H9 (cell line): Measurements from ENCODE around the gene WDR31. TPM values are rescaled to one million over a fixed set of nuclear protein-coding genes. Genes with fewer than 3 reads are reported as not detected.

Source experiments
- DNase-seq: peaks from one replicate; pipeline ENCODE4 v3.0.0-alpha.2; 2017
- H2AFZ ChIP-seq: one replicate; pipeline ENCODE4 v1.6.1; 2013; ENCODE audit warnings: mild to moderate bottlenecking, low read length, control low read depth, moderate library complexity
- H2AK5ac ChIP-seq: 2 replicates; pipeline ENCODE4 v1.6.1; 2013; ENCODE audit warnings: low read length, control low read depth, mixed read lengths; ENCODE audit not compliant: insufficient read length
- H2BK120ac ChIP-seq: one replicate; pipeline ENCODE4 v1.6.1; 2013; ENCODE audit warnings: low read depth, mild to moderate bottlenecking, low read length, control low read depth, inconsistent platforms; ENCODE audit not compliant: poor library complexity, severe bottlenecking
- H2BK12ac ChIP-seq: 2 replicates; pipeline ENCODE4 v1.6.1; 2013; ENCODE audit warnings: low read length, control low read depth, mixed read lengths, low read depth; ENCODE audit not compliant: insufficient read length
- H2BK15ac ChIP-seq: 2 replicates; pipeline ENCODE4 v1.6.1; 2013; ENCODE audit warnings: low read depth, low read length, control low read depth
- H2BK20ac ChIP-seq: one replicate; pipeline ENCODE4 v1.6.1; 2013; ENCODE audit warnings: low read depth, mild to moderate bottlenecking, low read length, control low read depth, inconsistent platforms; ENCODE audit not compliant: poor library complexity, severe bottlenecking
- H2BK5ac ChIP-seq: 2 replicates; pipeline ENCODE4 v1.6.1; 2013; ENCODE audit warnings: low read length, control low read depth, mixed read lengths; ENCODE audit not compliant: insufficient read length
- H3K14ac ChIP-seq: 2 replicates; pipeline ENCODE4 v1.6.1; 2013; ENCODE audit warnings: low read length, control low read depth; ENCODE audit not compliant: insufficient read depth
- H3K18ac ChIP-seq: 2 replicates; pipeline ENCODE4 v1.6.1; 2013; ENCODE audit warnings: low read depth, mild to moderate bottlenecking, mixed read lengths, low read length, control low read depth; ENCODE audit not compliant: insufficient read length
- H3K23ac ChIP-seq: 2 replicates; pipeline ENCODE4 v1.6.1; 2013; ENCODE audit warnings: low read length, control low read depth, mixed read lengths, low read depth; ENCODE audit not compliant: insufficient read length
- H3K23me2 ChIP-seq: 2 replicates; pipeline ENCODE4 v1.6.1; 2013; ENCODE audit warnings: low read depth, mild to moderate bottlenecking, mixed read lengths, low read length, control low read depth; ENCODE audit not compliant: insufficient read length, poor library complexity, severe bottlenecking
- H3K27ac ChIP-seq: 2 replicates; pipeline ENCODE4 v1.5.1; 2013; ENCODE audit warnings: low read length, control low read depth, mixed read lengths, low read depth; ENCODE audit not compliant: insufficient read length
- H3K27me3 ChIP-seq: 2 replicates; pipeline ENCODE4 v1.6.1; 2013; ENCODE audit warnings: low read length, control low read depth, inconsistent platforms; ENCODE audit not compliant: insufficient read depth
- H3K4ac ChIP-seq: 2 replicates; pipeline ENCODE4 v1.6.1; 2013; ENCODE audit warnings: low read depth, mild to moderate bottlenecking, control low read depth, inconsistent platforms, low read length, moderate library complexity
- H3K4me1 ChIP-seq: 2 replicates; pipeline ENCODE4 v1.6.1; 2013; ENCODE audit warnings: low read length, control low read depth, inconsistent platforms; ENCODE audit not compliant: insufficient read depth
- H3K4me2 ChIP-seq: 2 replicates; pipeline ENCODE4 v1.6.1; 2013; ENCODE audit warnings: low read length, control low read depth, mixed read lengths; ENCODE audit not compliant: insufficient read length, insufficient read depth
- H3K56ac ChIP-seq: 2 replicates; pipeline ENCODE4 v1.6.1; 2013; ENCODE audit warnings: low read depth, mild to moderate bottlenecking, mixed read lengths, low read length, control low read depth; ENCODE audit not compliant: insufficient read length
- H3K79me1 ChIP-seq: 2 replicates; pipeline ENCODE4 v1.6.1; 2013; ENCODE audit warnings: low read depth, mild to moderate bottlenecking, moderate library complexity, low read length, control low read depth, inconsistent platforms; ENCODE audit not compliant: insufficient read depth, poor library complexity, severe bottlenecking
- H3K79me2 ChIP-seq: 2 replicates; pipeline ENCODE4 v1.6.1; 2013; ENCODE audit warnings: low read length, control low read depth, inconsistent platforms; ENCODE audit not compliant: insufficient read depth
- H3K9ac ChIP-seq: 2 replicates; pipeline ENCODE4 v1.6.1; 2013; ENCODE audit warnings: low read length, control low read depth, mixed read lengths; ENCODE audit not compliant: insufficient read length; ENCODE audit errors: extremely low read depth
- H3K9me3 ChIP-seq: one replicate; pipeline ENCODE4 v1.6.1; 2013; ENCODE audit warnings: low read depth, low read length, inconsistent platforms; ENCODE audit not compliant: control insufficient read depth
- H3T11ph ChIP-seq: one replicate; pipeline ENCODE4 v1.6.1; 2013; ENCODE audit warnings: mild to moderate bottlenecking, low read length, control low read depth, inconsistent platforms
- H4K20me1 ChIP-seq: one replicate; pipeline ENCODE4 v1.6.1; 2013; ENCODE audit not compliant: control insufficient read depth, insufficient read length, insufficient read depth
- H4K5ac ChIP-seq: 2 replicates; pipeline ENCODE4 v1.6.1; 2013; ENCODE audit warnings: low read depth, mild to moderate bottlenecking, mixed read lengths, low read length, control low read depth; ENCODE audit not compliant: insufficient read length
- H4K8ac ChIP-seq: replicated peaks from 2 replicates; pipeline ENCODE4 v1.6.1; 2013; ENCODE audit warnings: low read length, control low read depth, mixed read lengths, low read depth; ENCODE audit not compliant: insufficient read length
- H4K91ac ChIP-seq: 2 replicates; pipeline ENCODE4 v1.6.1; 2013; ENCODE audit warnings: low read depth, mild to moderate bottlenecking, moderate library complexity, mixed read lengths, low read length, control low read depth; ENCODE audit not compliant: insufficient read length
- H3K27ac Mint-ChIP-seq, 3 experiments: 2 replicates in 2 of 3; 3 replicates in 1 of 3; pipeline ENCODE4 v1.8.0; 2020 to 2021; ENCODE audit warnings: mixed read lengths in 3 of 3, mild to moderate bottlenecking in 1 of 3, moderate library complexity in 1 of 3
- H3K27me3 Mint-ChIP-seq: 2 replicates; pipeline ENCODE4 v1.8.0; 2021; ENCODE audit warnings: low read depth, mild to moderate bottlenecking, moderate library complexity, mixed read lengths
- H3K36me3 Mint-ChIP-seq, 3 experiments: 2 replicates in 2 of 3; 3 replicates in 1 of 3; pipeline ENCODE4 v1.8.0; 2020 to 2021; ENCODE audit warnings: low read depth in 3 of 3, mixed read lengths in 3 of 3; ENCODE audit not compliant: insufficient read depth in 1 of 3
- H3K4me1 Mint-ChIP-seq, 2 experiments: 2 replicates each; pipeline ENCODE4 v1.8.0; 2020; ENCODE audit warnings: mixed read lengths in 2 of 2
- H3K4me3 Mint-ChIP-seq, 2 experiments: 2 replicates in 1 of 2; 3 replicates in 1 of 2; pipeline ENCODE4 v1.8.0; 2020 to 2021; ENCODE audit warnings: mild to moderate bottlenecking in 2 of 2, mixed read lengths in 2 of 2, moderate library complexity in 1 of 2
- H3K9me3 Mint-ChIP-seq, 2 experiments: 2 replicates in 1 of 2; 3 replicates in 1 of 2; pipeline ENCODE4 v1.8.0; 2020; ENCODE audit warnings: mild to moderate bottlenecking in 2 of 2, mixed read lengths in 2 of 2, moderate library complexity in 1 of 2
- CTCF ChIP-seq: fragments of 200-600 bp; sonication (generic); conservative IDR thresholded peaks from 3 replicates; pipeline ENCODE4 v1.8.0; 2021; ENCODE audit warnings: antibody characterized with exemption, mild to moderate bottlenecking
- WGBS: extraction: QIAGEN DNeasy Blood & Tissue Kit; methylation state at CpG from one replicate; pipeline ENCODE4 v1.1.7; 2013; ENCODE audit warnings: missing lambda C conversion rate, low lambda C conversion rate, mixed read lengths; ENCODE audit not compliant: insufficient read length; ENCODE audit errors: extremely low coverage; 5-methylcytosine and 5-hydroxymethylcytosine counted together
- total RNA-seq: library from RNA; stranded (reverse); gene quantifications from 2 replicates; pipeline ENCODE4 v1.2.1, GENCODE V29; 2021

The WDR31 gene
- total RNA-seq, 1 experiment from 2014 or later, result 0.72 TPM

DNA sequence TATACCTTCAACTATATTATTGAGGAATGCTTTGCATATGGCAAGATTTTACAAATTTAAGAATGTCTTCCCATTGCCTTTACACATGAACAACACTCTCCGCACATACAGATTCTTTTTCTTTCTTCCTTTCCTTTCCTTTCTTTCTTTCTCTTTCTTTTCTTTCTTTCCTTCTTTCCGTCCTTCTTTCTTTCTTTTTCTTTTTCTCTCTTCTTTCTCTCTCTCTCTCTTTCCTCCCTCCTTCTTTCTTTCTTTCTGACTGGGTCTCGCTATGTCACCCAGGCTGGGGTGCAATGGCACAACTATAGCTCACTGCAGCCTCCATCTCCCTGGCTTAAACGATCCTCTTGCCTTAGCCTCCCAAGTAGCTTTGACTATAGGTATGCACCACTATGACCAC lies 13.8 kb downstream of the WDR31 start:
- Histone ChIP-seq H4K5ac (no peak overlapping the region), H3K79me1 (no peaks in the 10 kb centered on the region), H4K91ac (no peak overlapping the region), H2BK15ac (no peak overlapping the region), H2AFZ (no peak overlapping the region), H2AK5ac (no peak overlapping the region), H3K27ac (no peak overlapping the region), H3K14ac (no peak overlapping the region), H3K9ac (no peak overlapping the region), H3K23ac (no peak overlapping the region), H4K20me1 (no peaks in the 10 kb centered on the region), H3K9me3 (no peaks in the 10 kb centered on the region), H3K27me3 (no peaks in the 10 kb centered on the region; the same call in 1 of the 2 replicates), H2BK120ac (no peak overlapping the region), H2BK20ac (no peak overlapping the region), H3K4me1 (no peaks in the 10 kb centered on the region), H4K8ac (no peak overlapping the region), H3T11ph (no peak overlapping the region), H3K56ac (no peak overlapping the region), H3K79me2 (no peaks in the 10 kb centered on the region), H3K18ac (no peak overlapping the region), H3K4me2 (no peak overlapping the region), H3K4ac (no peak overlapping the region), H2BK12ac (no peak overlapping the region), H2BK5ac (no peak overlapping the region), H3K23me2 (no peaks in the 10 kb centered on the region)
- Mint-ChIP-seq H3K27ac (no peak overlapping the region), H3K36me3 (no peaks in the 10 kb centered on the region), H3K4me1 (peaks cover 0 to 5% of the 10 kb centered on the region in 2 experiments; a peak in 1 of 4 replicates), H3K27me3 (peaks cover 5% of the 10 kb centered on the region), H3K4me3 (no peak overlapping the region), H3K9me3 (no peaks in the 10 kb centered on the region)
- no peak for TF ChIP-seq CTCF
- WGBS, result no CpG with 5 or more reads among the region's 4 CpGs
- DNase-seq, result no peak
